Peyer's patch (tissue), 4 donors: ENCODE data around the gene MBD3.

Source experiments
- POLR2A ChIP-seq, 2 donors: fragments of 450-650 bp; IDR thresholded peaks; one replicate each; pipeline ENCODE4 v1.5.1; 2017; ENCODE audit warnings: antibody characterized with exemption in 2 of 2, mild to moderate bottlenecking in 2 of 2, moderate library complexity in 2 of 2
- TF ChIP-seq, protein P1 (sequence below), 6 experiments: fragments of 450-650 bp in 4 of 6; fragments of 200-600 bp in 2 of 6; sonication (generic) in 1 of 6; IDR thresholded peaks; one replicate each; pipeline ENCODE4 v1.5.1; 2017 to 2019; ENCODE audit warnings: antibody characterized with exemption in 6 of 6, mild to moderate bottlenecking in 3 of 6, moderate library complexity in 1 of 6

DNA sequence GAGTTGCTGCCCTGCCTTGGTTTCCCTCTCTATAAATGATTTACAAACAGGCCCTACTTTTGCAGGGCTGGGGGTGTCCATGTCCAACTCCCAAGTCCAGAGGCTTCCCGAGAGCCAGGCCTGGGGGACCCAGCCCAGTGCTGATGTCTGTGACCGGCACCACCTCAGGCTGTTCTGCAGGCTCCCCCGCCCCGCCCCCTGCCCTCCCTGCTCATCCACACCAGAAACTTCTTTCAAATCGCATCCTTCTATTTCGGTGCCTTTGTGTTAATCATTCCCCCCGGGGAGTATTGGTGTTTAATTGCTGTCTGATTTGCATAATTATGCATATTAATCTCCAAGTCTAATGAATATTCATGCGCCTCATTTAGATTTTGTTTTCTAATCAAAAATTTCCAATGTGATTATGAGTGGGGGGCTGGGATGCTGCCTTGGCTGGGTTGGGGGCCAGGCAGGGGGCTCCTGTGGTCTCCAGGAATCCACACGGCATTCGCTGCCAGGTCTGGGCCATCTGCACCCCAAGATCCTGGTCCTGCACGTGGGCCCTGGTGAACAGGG, 40.7 kb upstream of the MBD3 start:
- TF ChIP-seq, protein P1, sequence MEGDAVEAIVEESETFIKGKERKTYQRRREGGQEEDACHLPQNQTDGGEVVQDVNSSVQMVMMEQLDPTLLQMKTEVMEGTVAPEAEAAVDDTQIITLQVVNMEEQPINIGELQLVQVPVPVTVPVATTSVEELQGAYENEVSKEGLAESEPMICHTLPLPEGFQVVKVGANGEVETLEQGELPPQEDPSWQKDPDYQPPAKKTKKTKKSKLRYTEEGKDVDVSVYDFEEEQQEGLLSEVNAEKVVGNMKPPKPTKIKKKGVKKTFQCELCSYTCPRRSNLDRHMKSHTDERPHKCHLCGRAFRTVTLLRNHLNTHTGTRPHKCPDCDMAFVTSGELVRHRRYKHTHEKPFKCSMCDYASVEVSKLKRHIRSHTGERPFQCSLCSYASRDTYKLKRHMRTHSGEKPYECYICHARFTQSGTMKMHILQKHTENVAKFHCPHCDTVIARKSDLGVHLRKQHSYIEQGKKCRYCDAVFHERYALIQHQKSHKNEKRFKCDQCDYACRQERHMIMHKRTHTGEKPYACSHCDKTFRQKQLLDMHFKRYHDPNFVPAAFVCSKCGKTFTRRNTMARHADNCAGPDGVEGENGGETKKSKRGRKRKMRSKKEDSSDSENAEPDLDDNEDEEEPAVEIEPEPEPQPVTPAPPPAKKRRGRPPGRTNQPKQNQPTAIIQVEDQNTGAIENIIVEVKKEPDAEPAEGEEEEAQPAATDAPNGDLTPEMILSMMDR (IDR thresholded peaks at IDR 0.05): no peak
- TF ChIP-seq POLR2A (IDR thresholded peaks at IDR 0.05): no peak
